ENCODE results near the gene ARHGAP23.

Gene ARHGAP23

DNA sequence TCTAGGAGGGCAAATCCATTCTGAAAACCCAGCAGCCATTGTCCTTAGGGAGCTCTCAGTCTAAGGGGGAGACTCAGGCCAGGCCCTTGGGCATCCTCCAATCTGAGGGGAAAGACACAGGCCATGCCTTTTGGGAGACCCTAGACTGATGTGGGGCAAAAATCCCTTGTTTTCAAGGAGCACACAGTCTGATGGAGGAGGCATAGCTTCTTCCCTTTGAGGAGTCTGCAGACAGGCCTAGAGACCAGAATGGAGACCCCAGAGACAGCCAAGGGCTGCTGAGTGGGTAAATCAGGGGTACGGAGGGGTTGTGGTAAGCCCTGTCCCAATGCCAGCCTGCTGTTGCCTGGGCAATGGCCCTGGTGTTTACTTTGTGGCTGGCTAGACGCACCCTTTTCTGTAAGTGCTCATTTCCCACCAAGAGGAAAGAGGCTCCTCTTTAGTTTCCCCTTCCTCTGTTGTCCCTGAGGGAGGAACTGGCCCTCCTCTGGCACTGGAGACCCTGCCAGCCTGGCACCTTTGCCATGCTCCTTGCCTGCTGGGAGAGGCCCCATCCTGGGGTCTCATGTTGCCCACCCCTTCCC is 19.3 kb downstream of the ARHGAP23 start:
- TF ChIP-seq, protein P1, sequence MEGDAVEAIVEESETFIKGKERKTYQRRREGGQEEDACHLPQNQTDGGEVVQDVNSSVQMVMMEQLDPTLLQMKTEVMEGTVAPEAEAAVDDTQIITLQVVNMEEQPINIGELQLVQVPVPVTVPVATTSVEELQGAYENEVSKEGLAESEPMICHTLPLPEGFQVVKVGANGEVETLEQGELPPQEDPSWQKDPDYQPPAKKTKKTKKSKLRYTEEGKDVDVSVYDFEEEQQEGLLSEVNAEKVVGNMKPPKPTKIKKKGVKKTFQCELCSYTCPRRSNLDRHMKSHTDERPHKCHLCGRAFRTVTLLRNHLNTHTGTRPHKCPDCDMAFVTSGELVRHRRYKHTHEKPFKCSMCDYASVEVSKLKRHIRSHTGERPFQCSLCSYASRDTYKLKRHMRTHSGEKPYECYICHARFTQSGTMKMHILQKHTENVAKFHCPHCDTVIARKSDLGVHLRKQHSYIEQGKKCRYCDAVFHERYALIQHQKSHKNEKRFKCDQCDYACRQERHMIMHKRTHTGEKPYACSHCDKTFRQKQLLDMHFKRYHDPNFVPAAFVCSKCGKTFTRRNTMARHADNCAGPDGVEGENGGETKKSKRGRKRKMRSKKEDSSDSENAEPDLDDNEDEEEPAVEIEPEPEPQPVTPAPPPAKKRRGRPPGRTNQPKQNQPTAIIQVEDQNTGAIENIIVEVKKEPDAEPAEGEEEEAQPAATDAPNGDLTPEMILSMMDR (conservative IDR thresholded peaks at IDR 0.05): no peak
- no peak for TF ChIP-seq ZFX (IDR thresholded peaks at IDR 0.05)
- H3K27ac ChIP-seq: no peak overlapping the region

DNA sequence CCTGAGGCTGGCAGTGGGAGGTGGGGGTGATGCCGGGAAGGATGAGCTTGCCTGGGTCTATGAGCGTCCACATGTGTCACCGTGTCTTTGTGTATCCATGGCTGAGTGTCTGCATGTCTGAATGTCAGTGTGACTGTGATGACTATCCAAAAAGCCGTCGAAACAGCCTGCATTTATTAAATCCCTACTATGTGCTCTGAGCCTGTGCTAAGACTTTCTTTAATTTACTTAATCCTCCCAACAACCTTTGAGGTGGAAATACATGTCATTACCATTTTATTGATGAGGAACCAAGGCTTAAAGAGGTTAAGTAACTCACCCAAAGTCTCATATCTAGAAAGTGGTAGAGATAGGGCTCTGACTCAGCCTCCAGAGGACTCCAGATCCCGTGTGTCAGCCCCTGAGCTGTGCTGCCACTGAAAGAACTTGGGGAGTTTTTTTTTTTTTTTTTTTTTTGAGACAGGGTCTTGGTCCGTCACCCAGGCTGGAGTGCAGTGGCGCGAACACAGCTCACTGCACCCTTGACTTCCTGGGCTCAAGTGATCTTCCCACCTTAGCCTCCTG is 20.0 kb downstream of the ARHGAP23 start:
- no peak overlapping the region for H3K27ac ChIP-seq
- TF ChIP-seq, protein P1 (conservative IDR thresholded peaks at IDR 0.05): no peak
- TF ChIP-seq ZFX (IDR thresholded peaks at IDR 0.05): no peak

DNA sequence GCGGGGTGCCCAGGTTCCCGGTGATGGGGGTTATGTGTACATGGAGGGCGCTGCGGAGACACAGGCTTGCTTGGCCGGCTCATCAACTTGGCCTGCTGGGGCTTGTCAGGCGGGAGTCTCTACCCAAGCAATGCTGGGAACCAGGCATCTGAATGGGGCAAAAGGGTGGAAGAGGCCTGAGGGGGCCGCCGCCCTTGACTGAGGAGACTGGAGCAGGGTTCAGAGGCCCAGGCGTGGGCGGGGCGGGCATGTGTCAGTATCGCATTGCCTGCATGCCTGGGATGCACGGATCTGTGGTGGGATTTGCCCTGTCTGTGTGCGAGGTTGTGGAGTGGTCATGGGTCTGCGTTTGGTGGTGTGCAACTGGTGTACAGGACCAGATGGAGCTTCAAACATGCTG is 21.1 kb downstream of the ARHGAP23 start:
- no peak overlapping the region for H3K27ac ChIP-seq
- TF ChIP-seq, protein P1 (conservative IDR thresholded peaks at IDR 0.05): no peak
- no peak for TF ChIP-seq ZFX (IDR thresholded peaks at IDR 0.05)

DNA sequence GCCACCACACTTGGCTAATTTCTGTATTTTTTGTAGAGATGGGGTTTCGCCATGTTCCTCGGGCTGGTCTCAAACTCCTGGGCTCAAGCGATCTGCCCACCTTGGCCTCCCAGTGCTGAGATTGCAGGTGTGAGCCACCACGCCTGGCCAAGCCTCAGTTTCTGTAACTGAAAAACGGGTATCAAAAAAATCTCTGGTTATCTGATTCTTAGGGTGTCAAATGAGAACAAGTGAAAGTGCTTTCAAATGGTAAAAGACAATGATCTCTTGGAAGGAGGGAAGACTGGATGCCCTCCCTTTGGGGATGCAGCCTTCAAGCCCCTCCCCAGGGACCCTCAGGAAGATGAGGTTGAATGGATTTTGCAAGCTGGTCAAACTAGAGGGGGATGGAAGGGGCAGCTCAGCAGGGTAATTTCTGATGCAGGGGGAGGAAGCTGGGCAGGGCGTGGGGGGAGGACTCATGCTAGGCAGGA is 22.3 kb downstream of the ARHGAP23 start:
- TF ChIP-seq ZFX (IDR thresholded peaks at IDR 0.05): no peak
- H3K27ac ChIP-seq: no peak overlapping the region

DNA sequence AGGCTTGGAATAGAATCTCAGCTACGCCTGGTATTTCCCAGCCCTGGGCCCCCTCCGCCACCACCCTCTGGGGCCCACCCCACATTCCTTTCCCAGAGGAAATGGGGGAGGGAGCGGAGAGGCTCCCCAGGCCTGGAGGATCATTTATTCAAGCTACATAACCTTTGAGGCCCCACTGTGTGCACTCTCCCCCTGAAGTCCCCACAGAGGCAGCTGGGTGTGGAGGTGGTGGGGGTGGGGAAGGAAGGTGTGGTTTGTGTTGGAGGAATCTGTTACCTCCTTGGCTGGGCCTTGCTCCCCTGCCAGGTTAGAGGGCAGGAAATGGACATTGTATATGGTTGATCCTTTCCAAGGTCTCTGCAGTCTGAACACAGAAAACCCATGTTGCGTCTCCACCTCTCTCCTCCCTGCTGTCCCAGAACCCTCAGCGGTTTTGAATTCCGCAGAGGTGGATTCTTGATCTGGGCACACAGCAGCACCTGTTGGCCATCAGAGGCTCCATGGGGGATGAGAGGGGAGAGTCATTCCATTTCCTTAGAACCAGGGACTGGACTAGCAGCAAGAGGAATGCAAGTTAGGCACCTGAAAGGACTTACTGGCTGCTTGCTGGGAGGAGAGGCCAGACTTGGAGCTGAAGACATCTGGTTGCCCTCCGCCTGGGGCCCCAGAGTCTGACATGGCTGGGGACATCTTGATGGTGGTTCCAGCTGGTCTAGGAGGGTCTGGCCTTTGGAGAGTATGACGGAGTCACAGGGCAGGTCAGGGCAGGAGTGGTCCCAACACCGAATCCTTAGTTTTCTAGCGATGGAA is 23.0 kb downstream of the ARHGAP23 start:
- TF ChIP-seq, protein P1 (conservative IDR thresholded peaks at IDR 0.05): no peak
- TF ChIP-seq ZFX (IDR thresholded peaks at IDR 0.05): no peak
- no peak overlapping the region for H3K27ac ChIP-seq

DNA sequence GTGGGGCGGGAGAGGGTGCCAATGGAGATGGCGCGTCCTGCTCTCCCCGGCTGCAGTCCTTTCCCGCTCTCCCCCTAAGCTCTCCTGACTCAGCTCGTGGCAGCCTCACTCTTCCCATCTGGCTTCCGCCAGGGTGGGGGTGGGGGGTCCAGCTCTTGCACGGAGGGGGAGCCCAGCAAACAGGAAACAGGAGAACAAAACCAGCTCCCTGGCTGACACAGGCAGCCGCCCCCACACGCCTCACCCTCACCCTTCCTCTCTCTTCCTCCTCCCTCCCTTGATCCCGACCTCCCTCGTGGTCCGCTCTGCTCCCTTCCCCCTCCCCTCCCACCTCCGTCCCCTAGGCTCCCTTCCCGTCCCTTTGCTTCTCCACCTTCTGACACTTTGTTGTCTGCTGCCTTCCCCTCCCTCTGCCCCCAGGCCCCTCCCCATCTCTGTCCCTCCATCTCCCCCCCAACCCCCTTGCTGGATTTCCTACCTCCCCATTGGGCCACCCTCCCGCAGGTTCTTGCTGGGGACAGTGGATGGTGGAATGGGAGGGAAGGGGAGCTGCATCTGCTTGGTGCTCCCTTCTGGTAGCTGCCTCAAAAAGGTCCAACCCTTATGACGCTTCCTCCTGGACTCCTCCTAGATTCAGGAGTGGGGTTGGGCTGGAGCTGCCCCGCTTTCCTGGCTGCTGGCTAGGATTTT is 23.7 kb downstream of the ARHGAP23 start:
- TF ChIP-seq, protein P1 (conservative IDR thresholded peaks at IDR 0.05): no peak
- no peak for TF ChIP-seq ZFX (IDR thresholded peaks at IDR 0.05)
- no peak overlapping the region for H3K27ac ChIP-seq

DNA sequence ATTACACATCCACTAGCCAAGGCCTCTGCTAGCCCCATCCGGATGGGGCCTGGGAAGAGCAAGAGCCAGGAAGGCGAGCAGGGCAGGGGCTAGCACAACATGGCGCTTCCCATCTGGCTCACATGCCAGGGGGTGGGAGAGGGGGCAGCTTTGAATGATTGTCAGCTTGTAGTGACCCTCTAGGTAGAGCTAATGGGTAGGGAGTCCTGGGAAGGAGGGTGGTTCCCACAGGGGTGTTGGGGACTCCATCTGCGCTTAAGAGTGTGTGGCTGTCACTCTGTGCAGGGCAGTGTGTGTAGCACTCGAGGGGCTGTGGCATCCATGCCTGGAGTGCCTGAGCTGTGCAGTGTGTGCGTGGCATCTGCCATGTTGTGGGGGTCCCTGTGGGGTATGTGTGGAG is 24.5 kb downstream of the ARHGAP23 start:
- TF ChIP-seq, protein P1 (conservative IDR thresholded peaks at IDR 0.05): no peak
- TF ChIP-seq ZFX (IDR thresholded peaks at IDR 0.05): no peak
- H3K27ac ChIP-seq: no peak overlapping the region

Measured in C4-2B (cell line).